Activated CD4-positive, alpha-beta T cell treated with anti-CD3 and anti-CD28 coated beads, Interleukin-2, amount 10 ng/mL, durations not matched to agents 7 days and 5 days (primary cell): Measurements from ENCODE around the gene POLQ. TPM values are rescaled to one million over a fixed set of nuclear protein-coding genes. Genes with fewer than 3 reads are reported as not detected.
"Not testable (repeated sequence)": the region's sequence is repeated elsewhere in the genome, so short reads cannot be mapped to it uniquely, and the experiment has no call there.

Experiments used
- CTCF ChIA-PET: fragments of 350-600 bp; sonication (Branson Sonifier 250); formaldehyde crosslinking; loops from one replicate; lab custom pipeline; 2021; ENCODE audit warnings: antibody characterized with exemption; lab: Charles Lee
- POLR2A ChIA-PET: fragments of 350-600 bp; sonication (Branson Sonifier 250); formaldehyde crosslinking; loops from one replicate; lab custom pipeline; 2021; ENCODE audit warnings: antibody characterized with exemption; lab: Charles Lee
- DNase-seq: peaks from one replicate; pipeline ENCODE4 v3.0.0-alpha.2; 2020
- H3K27ac Mint-ChIP-seq: one replicate; pipeline ENCODE4 v1.8.0; 2021; ENCODE audit warnings: mild to moderate bottlenecking, moderate library complexity, mixed read lengths
- H3K27me3 Mint-ChIP-seq: one replicate; pipeline ENCODE4 v1.8.0; 2021; ENCODE audit warnings: mixed read lengths
- H3K36me3 Mint-ChIP-seq: one replicate; pipeline ENCODE4 v1.8.0; 2021; ENCODE audit warnings: low read depth, mixed read lengths
- H3K4me1 Mint-ChIP-seq: one replicate; pipeline ENCODE4 v1.8.0; 2021; ENCODE audit warnings: mixed read lengths
- H3K4me3 Mint-ChIP-seq: one replicate; pipeline ENCODE4 v1.8.0; 2021; ENCODE audit warnings: mild to moderate bottlenecking, moderate library complexity, mixed read lengths
- H3K9me3 Mint-ChIP-seq: one replicate; pipeline ENCODE4 v1.8.0; 2021; ENCODE audit warnings: mixed read lengths
- total RNA-seq, 2 experiments: library from RNA; stranded (reverse); gene quantifications; one replicate each; pipeline ENCODE4 v1.2.3, GENCODE V29; 2021

POLQ gene
- 10 to 100 TPM; 29.0 to 32.1 TPM for total RNA-seq

DNA sequence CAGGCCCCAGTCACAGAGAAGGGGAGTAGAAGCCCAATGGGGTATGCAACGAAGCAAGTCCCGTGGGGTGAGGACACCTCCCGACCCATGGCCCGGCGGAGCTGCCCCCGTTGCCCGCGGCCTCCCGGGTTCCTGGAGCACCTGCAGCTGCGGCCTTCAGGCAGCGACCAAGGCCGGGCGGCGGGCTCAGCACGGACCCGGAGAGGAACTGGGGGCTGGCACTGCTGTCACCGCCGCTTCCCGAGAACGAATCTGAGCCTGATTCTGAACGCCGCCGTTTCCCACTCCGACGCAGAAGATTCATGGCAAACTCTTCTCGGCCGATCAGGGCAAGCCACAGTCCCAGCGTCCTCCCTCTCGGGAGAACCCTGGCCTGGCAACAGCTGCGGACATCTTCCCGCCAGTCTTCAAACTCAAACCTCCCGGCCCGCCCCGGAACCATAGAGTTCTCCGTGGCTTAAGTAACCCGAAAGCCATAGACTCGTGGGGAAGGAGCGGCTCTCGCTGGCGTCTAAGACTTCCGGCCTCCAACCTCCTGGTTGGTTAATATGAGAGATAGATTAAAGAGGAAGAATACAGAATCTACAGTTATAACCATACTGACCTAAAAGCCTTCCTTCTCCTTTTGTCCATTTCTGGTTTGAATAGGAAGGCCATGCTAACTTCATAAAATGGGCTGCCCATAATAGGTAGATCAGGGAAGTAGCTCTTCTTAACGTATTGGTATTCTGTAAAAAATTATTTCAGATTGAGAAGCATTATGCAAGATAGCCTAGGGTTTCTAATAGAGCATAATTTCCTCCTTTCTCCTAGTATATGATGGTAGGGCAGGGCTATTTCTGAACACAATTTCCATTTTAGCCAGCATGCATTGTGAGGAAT is at the start of gene POLQ:
POLQ (minus strand) TSS at position 415 of the 882 bp plus-strand sequence; CDS start at position 304, 111 bp downstream.
- peak; percentile 93 for DNase-seq
- H3K4me1 Mint-ChIP-seq, result peaks cover 45% of the 10 kb centered on the region
- POLR2A ChIA-PET, result interaction anchor here (0.6 to 0.7 kb wide), 2 partner anchors 43 to 115 kb away, joined by 3 read pairs; partner anchors contain the start of gene HCLS1
- H3K9me3 Mint-ChIP-seq, result no peaks in the 10 kb centered on the region
- CTCF ChIA-PET, result interaction anchor here (0.6 to 2.2 kb wide), 16 partner anchors 11 to 1357 kb away, joined by 3 to 9 read pairs (median 4); partner anchors contain the start of gene PARP14
- no peaks in the 10 kb centered on the region for H3K27me3 Mint-ChIP-seq
- peaks cover 28% of the 10 kb centered on the region for H3K36me3 Mint-ChIP-seq
- peak within 1 kb of the TSS; percentile 93 for H3K4me3 Mint-ChIP-seq
- H3K27ac Mint-ChIP-seq, result peak within 1 kb of the TSS; percentile 94

DNA sequence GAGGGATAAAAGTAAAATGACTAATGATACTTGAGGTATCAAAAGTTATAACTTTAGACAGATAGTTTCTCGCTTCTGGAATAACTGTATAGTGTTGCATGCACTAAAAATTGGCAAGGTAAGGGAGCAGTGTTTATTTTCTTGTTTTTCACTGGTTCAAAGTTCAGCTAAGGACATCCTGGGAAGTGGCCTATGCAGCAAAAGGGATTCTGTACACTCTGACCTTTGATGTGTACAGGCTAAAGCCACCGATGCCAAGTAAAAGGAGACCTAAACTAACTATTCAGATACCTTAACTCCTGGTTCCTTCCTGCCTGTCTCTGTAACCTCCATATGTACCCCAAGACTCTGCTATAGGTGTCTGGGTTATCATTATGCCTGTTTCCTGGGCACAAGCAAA is 49.1 kb upstream of the POLQ start:
- no peak overlapping the region for H3K27ac Mint-ChIP-seq
- ChIA-PET CTCF (no interaction called here), POLR2A (no interaction called here)
- no peaks in the 10 kb centered on the region for H3K9me3 Mint-ChIP-seq
- no peak overlapping the region for H3K4me3 Mint-ChIP-seq
- no peak for DNase-seq
- peaks cover 2% of the 10 kb centered on the region for H3K27me3 Mint-ChIP-seq
- H3K4me1 Mint-ChIP-seq, result no peaks in the 10 kb centered on the region
- H3K36me3 Mint-ChIP-seq, result no peaks in the 10 kb centered on the region

DNA sequence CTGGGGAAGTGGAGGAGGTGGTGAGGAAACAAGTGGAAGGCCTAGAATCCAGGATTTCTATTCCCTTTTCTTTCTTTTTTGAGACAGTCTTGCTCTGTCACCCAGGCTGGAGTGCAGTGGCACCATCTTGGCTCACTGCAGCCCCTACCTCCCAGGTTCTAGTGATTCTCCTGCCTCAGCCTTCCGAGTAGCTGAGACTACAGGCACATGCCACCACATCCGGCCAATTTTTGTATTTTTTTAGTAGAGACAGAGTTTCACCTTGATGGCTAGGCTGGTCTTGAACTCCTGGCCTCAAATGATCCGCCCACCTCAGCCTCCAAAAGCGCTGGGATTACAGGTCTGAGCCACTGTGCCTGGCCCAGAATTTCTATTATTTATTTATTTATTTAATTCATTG is 48.0 kb upstream of the POLQ start:
- POLR2A ChIA-PET, CTCF ChIA-PET, H3K27ac Mint-ChIP-seq, H3K4me3 Mint-ChIP-seq, H3K27me3 Mint-ChIP-seq, H3K36me3 Mint-ChIP-seq, H3K9me3 Mint-ChIP-seq, DNase-seq, H3K4me1 Mint-ChIP-seq: not testable (repeated sequence)

DNA sequence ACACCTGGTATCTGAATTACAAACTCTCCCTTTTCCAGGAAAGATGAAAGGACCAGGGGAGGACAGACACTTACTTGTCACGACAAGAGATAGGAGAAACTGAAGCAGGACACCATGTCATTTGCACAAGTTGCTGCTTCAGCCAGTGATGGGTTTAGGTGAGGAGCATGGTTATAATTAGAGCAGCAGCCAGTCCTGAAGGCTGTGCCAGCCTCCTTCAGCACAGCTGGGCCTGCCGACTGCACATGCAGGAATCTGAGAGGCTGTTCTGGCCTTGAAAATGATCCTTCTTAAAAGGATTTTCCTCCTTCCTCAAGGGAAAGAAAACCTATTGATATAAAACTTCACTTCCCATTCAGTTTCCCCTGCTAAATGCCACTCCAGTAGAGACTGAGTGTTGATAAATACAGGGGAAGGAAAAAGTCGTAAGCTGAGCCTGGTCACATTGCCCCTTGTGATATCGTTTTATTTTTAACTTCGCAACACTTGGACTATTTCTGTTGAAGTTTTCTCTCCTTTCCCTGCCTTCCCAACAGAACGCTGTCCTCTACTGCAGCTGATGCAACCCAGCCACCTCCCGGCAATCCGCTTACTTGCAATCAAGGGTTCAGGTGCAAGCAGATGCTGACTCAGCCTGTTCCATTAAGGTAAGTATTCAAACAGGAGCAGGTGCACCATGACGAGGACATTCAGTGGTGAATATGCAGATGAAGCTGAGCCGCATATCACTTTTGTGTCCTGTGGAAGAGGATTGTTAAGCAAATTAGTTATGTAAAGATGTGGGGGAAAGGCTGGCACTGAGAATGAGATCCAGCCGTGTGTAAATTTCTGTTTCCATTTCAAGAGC is 47.3 kb upstream of the POLQ start, which contains the start of gene FBXO40:
FBXO40 (plus strand) TSS at position 524 of the 847 bp plus-strand sequence. CDS start 27,197 bp downstream, outside the sequence.
- H3K36me3 Mint-ChIP-seq, result no peaks in the 10 kb centered on the region
- H3K27ac Mint-ChIP-seq, result no peak within 1 kb of the TSS
- DNase-seq, result no peak
- CTCF ChIA-PET, result interaction anchor here (0.6 kb wide), 2 partner anchors 12 to 40 kb away, joined by 3 to 5 read pairs; no protein-coding TSS in a partner anchor
- POLR2A ChIA-PET, result no interaction called here
- no peaks in the 10 kb centered on the region for H3K9me3 Mint-ChIP-seq
- no peaks in the 10 kb centered on the region for H3K4me1 Mint-ChIP-seq
- no peak within 1 kb of the TSS for H3K4me3 Mint-ChIP-seq
- H3K27me3 Mint-ChIP-seq, result peaks cover 2% of the 10 kb centered on the region

DNA sequence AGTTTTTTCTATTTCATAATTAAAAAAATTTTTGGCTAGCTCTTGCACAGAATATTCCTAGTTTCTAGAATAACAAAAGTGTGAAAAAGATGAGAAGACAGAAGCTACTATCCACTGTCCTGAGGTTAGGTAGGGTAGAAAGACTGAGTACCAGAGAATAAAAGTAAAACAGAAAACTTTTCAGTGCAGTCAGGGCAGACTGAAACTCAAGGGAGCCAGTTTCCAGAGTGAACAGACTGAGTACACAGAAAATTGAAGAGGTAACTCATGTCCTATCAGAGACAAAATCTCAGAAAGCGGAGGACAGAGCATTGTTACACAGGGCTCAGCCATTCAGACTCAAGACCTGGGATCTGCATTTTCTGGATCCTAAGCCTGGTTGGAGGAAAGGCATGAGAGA is 38.6 kb upstream of the POLQ start:
- Mint-ChIP-seq H3K9me3 (no peaks in the 10 kb centered on the region), H3K27me3 (peaks cover 23% of the 10 kb centered on the region), H3K27ac (no peak overlapping the region), H3K4me1 (no peaks in the 10 kb centered on the region), H3K36me3 (no peaks in the 10 kb centered on the region), H3K4me3 (no peak overlapping the region)
- CTCF ChIA-PET, result no interaction called here
- no peak for DNase-seq
- POLR2A ChIA-PET, result no interaction called here

DNA sequence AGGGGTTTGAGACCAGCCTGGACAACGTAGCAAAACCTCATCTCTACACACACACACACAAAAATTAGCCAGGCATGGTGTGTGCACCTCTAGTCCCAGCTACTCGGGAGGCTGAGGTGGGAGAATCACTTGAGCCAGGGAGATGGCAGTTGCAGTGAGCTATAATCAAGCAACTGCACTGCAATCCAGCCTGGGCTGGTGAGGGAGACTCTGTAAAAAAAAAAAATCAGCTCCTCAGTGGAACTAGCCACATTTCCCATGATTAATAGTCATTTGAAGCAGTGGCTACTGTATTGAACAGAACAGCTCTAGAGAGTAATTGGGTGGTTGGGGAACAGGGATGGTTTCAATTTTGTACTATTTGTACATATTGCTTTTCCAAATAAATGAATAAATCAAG is 35.9 kb upstream of the POLQ start:
- H3K27me3 Mint-ChIP-seq, result peaks cover 23% of the 10 kb centered on the region
- ChIA-PET CTCF (interaction anchor here (0.6 to 1.4 kb wide), 2 partner anchors 35 to 81 kb away, joined by 3 to 7 read pairs; no protein-coding TSS in a partner anchor), POLR2A (no interaction called here)
- H3K36me3 Mint-ChIP-seq, result no peaks in the 10 kb centered on the region
- no peak for DNase-seq
- no peak overlapping the region for H3K27ac Mint-ChIP-seq
- no peak overlapping the region for H3K4me3 Mint-ChIP-seq
- H3K9me3 Mint-ChIP-seq, result no peaks in the 10 kb centered on the region
- no peaks in the 10 kb centered on the region for H3K4me1 Mint-ChIP-seq

DNA sequence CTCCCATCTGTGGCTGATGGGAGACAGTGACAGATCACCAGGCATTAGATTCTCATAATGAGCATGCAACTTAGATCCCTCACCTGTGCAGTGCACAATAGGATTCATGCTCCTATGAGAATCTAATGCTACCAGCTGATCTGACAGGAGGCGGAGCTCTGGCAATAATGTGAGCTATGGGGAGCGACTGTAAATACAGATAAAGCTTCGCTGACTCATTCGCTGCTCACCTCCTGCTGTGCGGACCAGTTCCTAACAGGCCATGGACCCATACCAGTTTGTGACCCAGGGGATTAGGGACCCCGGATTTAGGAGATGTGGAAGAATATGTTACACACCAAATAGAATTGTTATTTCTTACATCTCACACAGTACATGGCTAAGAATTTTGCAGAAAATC is 28.7 kb upstream of the POLQ start:
- CTCF ChIA-PET, result no interaction called here
- H3K27ac Mint-ChIP-seq, result no peak overlapping the region

DNA sequence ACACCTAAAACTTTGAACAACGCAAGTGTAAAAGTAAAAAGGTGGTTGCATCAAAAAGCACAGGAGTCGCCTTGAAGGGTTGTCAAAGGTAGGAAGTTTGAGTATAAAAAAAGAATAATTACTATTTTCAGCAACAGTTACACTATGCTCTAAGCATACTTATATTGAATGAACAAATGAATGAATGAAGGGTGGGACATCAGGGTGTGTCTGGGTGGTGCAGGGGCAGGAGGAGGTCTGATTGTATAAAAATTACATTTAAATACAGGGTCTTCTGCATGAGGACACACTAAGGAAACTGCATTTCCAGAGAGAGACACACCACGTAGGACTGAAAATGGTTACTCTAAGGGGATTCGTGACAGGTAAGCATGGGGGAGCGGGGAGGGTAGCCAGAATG is 21.9 kb upstream of the POLQ start, which contains the start of gene ARGFX:
ARGFX (plus strand) TSS at position 301 of the 400 bp plus-strand sequence. CDS start 2,765 bp downstream, outside the sequence.
- no peak within 1 kb of the TSS for H3K27ac Mint-ChIP-seq
- peaks cover 6% of the 10 kb centered on the region for H3K27me3 Mint-ChIP-seq
- no peak for DNase-seq
- CTCF ChIA-PET, result no interaction called here
- H3K36me3 Mint-ChIP-seq, result no peaks in the 10 kb centered on the region
- POLR2A ChIA-PET, result no interaction called here
- H3K4me1 Mint-ChIP-seq, result no peaks in the 10 kb centered on the region
- H3K9me3 Mint-ChIP-seq, result no peaks in the 10 kb centered on the region
- no peak within 1 kb of the TSS for H3K4me3 Mint-ChIP-seq

More for the DNA sequence above, 28.7 kb upstream of the POLQ start:
- POLR2A ChIA-PET, result no interaction called here
- Mint-ChIP-seq H3K36me3 (no peaks in the 10 kb centered on the region), H3K27me3 (peaks cover 3% of the 10 kb centered on the region), H3K9me3 (no peaks in the 10 kb centered on the region), H3K4me1 (no peaks in the 10 kb centered on the region), H3K4me3 (no peak overlapping the region)
- no peak for DNase-seq

DNA sequence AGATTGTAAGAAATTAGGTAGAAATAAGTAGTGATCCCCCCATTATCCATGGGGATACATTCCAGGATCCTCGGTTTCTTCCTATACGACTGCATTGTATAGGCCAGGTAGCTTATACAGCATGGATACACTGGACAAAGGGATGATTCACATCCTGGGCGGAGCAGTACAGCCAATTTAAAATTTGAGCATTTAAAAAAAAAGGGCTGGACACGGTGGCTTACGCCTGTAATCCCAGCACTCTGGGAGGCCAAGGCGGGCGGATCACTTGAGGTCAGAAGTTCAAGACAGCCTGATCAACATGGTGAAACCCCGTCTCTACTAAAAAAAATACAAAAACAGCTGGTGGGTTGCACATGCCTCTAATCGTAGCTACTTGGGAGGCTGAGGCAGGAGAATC is 21.0 kb upstream of the POLQ start:
- Mint-ChIP-seq H3K9me3 (no peaks in the 10 kb centered on the region), H3K27ac (no peak overlapping the region), H3K36me3 (no peaks in the 10 kb centered on the region), H3K4me1 (no peaks in the 10 kb centered on the region), H3K27me3 (peaks cover 6% of the 10 kb centered on the region), H3K4me3 (no peak overlapping the region)
- ChIA-PET CTCF (no interaction called here), POLR2A (interaction anchor here (0.7 kb wide), 1 partner anchor 783 kb away, joined by 4 read pairs; no protein-coding TSS in a partner anchor)
- no peak for DNase-seq

DNA sequence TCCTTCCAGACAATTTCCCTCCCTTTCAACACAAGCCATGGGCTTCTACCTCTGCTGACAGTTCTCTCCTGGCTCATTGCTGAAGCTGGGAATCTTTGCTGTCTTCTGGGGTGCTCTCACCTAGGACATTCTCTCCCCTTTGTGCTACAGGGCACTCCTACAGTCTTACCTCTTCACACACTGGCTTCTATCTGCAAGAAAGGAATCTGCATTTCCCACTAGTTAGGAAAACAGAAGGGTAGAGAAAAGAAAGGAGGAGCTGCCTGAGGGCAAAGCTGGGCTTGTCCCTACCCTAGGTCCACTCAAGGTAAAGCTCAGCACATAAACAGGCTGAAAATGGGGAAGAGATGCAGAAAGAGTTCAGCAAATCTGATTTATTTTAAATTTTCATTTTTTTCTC is 16.4 kb upstream of the POLQ start:
- Mint-ChIP-seq H3K4me3 (no peak overlapping the region), H3K4me1 (no peaks in the 10 kb centered on the region), H3K27ac (no peak overlapping the region), H3K27me3 (peaks cover 3% of the 10 kb centered on the region), H3K36me3 (no peaks in the 10 kb centered on the region), H3K9me3 (no peaks in the 10 kb centered on the region)
- CTCF ChIA-PET, result interaction anchor here (1.2 kb wide), 1 partner anchor 15 kb away, joined by 3 read pairs; no protein-coding TSS in a partner anchor
- no peak for DNase-seq
- POLR2A ChIA-PET, result no interaction called here

DNA sequence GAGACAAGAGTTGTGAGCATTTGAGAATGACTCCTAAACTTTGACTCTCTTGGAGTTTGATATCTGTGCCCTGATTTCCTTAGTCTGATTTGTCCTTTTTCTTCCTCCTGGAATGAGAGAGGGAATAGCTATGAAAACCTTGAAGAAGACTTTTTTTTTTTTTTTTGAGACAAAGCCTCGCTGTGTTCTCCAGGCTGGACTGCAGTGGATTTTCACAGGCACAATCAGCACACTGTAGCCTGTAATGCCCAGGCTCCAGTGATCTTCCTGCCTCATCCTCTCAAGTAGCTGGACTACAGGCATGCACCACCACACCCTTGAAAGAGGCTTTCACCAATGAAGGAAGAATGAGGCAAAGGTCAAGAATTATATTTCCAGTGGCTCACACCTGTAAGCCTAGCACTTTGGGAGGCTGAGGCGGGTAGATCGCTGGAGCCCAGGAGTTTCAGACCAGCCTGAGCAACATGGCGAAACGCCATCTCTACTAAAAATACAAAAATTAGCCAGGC is 11.7 kb upstream of the POLQ start:
- POLR2A ChIA-PET, result interaction anchor here (0.6 kb wide), 1 partner anchor 204 kb away, joined by 4 read pairs; no protein-coding TSS in a partner anchor
- Mint-ChIP-seq H3K9me3 (no peaks in the 10 kb centered on the region), H3K4me3 (no peak overlapping the region), H3K27me3 (peaks cover 1% of the 10 kb centered on the region), H3K36me3 (no peaks in the 10 kb centered on the region), H3K4me1 (no peaks in the 10 kb centered on the region), H3K27ac (no peak overlapping the region)
- no peak for DNase-seq
- CTCF ChIA-PET, result interaction anchor here (2.7 kb wide), 1 partner anchor 11 kb away, joined by 8 read pairs; the partner anchor contains the start of gene POLQ

DNA sequence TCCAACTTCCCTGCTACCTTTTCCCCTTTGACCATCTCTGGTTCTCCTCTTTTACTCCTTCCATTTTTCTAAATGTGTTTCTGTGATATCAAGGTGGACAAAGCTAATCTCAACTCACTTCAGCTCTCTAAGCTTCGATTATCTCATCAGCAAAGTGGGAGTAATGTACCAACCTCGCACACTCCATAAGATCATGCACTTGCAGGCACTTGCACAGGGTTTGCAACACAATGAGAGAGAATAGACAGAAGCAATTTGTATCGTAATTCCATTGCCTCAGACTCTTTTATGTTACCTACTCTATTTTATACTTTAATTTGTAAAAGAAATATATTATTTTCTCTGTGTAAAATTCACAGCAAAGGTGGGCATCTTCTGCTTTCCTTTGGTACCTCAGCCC is 7.0 kb upstream of the POLQ start:
- CTCF ChIA-PET, result no interaction called here
- no peak overlapping the region for H3K27ac Mint-ChIP-seq

More for the DNA sequence above, 7.0 kb upstream of the POLQ start:
- no peak overlapping the region for H3K4me3 Mint-ChIP-seq
- DNase-seq, result no peak
- H3K27me3 Mint-ChIP-seq, result peaks cover 1% of the 10 kb centered on the region
- no peaks in the 10 kb centered on the region for H3K9me3 Mint-ChIP-seq
- peaks cover 5% of the 10 kb centered on the region for H3K4me1 Mint-ChIP-seq
- no peaks in the 10 kb centered on the region for H3K36me3 Mint-ChIP-seq
- POLR2A ChIA-PET, result interaction anchor here (0.6 kb wide), 1 partner anchor 68 kb away, joined by 3 read pairs; no protein-coding TSS in a partner anchor
